ENCODE data around the gene EHBP1. TPM values are rescaled to one million over a fixed set of nuclear protein-coding genes. Genes with fewer than 3 reads are reported as not detected.

Gene EHBP1
- total RNA-seq, 2 experiments from 2014 or later = 21.4 to 22.3 TPM

DNA sequence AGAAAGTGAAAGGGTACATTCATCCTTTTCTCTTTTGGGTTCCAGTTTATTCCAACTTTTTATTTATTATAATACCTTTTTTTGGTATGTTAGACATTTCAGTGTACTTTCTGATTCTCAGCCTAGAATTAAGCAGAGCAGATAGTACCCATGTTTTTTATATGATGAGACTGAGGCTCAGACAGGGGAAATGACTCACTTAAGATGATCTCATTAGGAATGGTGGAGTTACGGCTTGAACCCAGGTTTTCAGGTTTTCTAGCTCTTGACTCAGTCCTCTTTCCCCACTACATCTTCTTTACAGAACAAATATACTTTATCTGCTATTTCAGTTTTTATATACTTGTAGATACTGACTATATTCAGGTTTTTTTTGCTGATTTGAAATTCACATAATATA lies 293.4 kb downstream of the EHBP1 start:
- CTCF ChIA-PET = no interaction called here
- no peaks in the 10 kb centered on the region for H3K9me3 Mint-ChIP-seq
- TF ChIP-seq, protein P1, sequence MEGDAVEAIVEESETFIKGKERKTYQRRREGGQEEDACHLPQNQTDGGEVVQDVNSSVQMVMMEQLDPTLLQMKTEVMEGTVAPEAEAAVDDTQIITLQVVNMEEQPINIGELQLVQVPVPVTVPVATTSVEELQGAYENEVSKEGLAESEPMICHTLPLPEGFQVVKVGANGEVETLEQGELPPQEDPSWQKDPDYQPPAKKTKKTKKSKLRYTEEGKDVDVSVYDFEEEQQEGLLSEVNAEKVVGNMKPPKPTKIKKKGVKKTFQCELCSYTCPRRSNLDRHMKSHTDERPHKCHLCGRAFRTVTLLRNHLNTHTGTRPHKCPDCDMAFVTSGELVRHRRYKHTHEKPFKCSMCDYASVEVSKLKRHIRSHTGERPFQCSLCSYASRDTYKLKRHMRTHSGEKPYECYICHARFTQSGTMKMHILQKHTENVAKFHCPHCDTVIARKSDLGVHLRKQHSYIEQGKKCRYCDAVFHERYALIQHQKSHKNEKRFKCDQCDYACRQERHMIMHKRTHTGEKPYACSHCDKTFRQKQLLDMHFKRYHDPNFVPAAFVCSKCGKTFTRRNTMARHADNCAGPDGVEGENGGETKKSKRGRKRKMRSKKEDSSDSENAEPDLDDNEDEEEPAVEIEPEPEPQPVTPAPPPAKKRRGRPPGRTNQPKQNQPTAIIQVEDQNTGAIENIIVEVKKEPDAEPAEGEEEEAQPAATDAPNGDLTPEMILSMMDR (IDR thresholded peaks at IDR 0.05) = no peak

DNA sequence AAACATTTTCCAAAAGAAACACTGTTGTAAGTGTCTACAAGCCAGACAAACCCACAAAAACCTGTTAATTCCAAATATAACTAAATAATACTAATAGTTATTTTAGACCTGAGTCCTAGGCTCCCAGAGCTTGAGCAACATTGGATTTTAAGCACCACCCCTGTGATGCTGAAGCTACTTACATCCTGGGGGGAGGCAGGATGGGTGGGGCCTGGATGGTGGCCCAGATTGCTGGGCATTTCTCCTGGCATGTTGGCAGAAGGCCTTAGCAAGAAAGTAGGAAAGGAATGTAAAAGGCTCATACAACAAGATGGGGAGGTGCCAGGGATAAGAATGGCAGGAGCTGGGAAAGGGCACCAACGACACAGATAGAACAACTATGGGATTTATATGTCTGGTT lies 294.4 kb downstream of the EHBP1 start:
- ChIA-PET POLR2A (no interaction called here), CTCF (no interaction called here)
- Histone ChIP-seq H3K9me3 (ENCODE audit: control insufficient read depth in 1 of 2, insufficient read depth in 1 of 2, low read length in 2 of 2) (no peaks in the 10 kb centered on the region), H3K27me3 (ENCODE audit: control insufficient read depth in 1 of 2, insufficient read depth in 2 of 2, low read length in 2 of 2) (no peaks in the 10 kb centered on the region), H3K36me3 (ENCODE audit: insufficient read depth, low read length) (peaks cover 4% of the 10 kb centered on the region), H3K4me3 (ENCODE audit: low read length) (no peak overlapping the region), H3K4me1 (ENCODE audit: insufficient read depth, low read length) (no peaks in the 10 kb centered on the region), H3K27ac (ENCODE audit: low read depth in 1 of 2, low read length in 2 of 2) (no peak overlapping the region)
- TF ChIP-seq, protein P1 (IDR thresholded peaks at IDR 0.05) = no peak
- Mint-ChIP-seq H3K27ac (no peak overlapping the region), H3K4me3 (no peak overlapping the region), H3K27me3 (no peaks in the 10 kb centered on the region), H3K9me3 (no peaks in the 10 kb centered on the region), H3K4me1 (ENCODE audit: low read depth) (no peaks in the 10 kb centered on the region), H3K36me3 (ENCODE audit: low read depth) (peaks cover 53% of the 10 kb centered on the region)
- intact Hi-C loops (cut with DNase I, micrococcal nuclease) = no loop called here
- DNase-seq = no peak
- ATAC-seq (ENCODE audit: poor library complexity) = no peak

More for the DNA sequence above, 293.4 kb downstream of the EHBP1 start:
- Mint-ChIP-seq H3K4me3 (no peak overlapping the region), H3K36me3 (ENCODE audit: low read depth) (peaks cover 58% of the 10 kb centered on the region), H3K4me1 (ENCODE audit: low read depth) (no peaks in the 10 kb centered on the region), H3K27me3 (no peaks in the 10 kb centered on the region), H3K27ac (no peak overlapping the region)
- no peaks in the 10 kb centered on the region for H3K4me1 ChIP-seq (ENCODE audit: insufficient read depth, low read length)
- ATAC-seq (ENCODE audit: poor library complexity) (no peak), DNase-seq (no peak)
- intact Hi-C loops (cut with DNase I, micrococcal nuclease) = no loop called here
- no peak overlapping the region for H3K4me3 ChIP-seq (ENCODE audit: low read length)
- POLR2A ChIA-PET = no interaction called here
- peaks cover 12% of the 10 kb centered on the region for H3K36me3 ChIP-seq (ENCODE audit: insufficient read depth, low read length)
- H3K9me3 ChIP-seq (ENCODE audit: control insufficient read depth in 1 of 2, insufficient read depth in 1 of 2, low read length in 2 of 2) = no peaks in the 10 kb centered on the region
- H3K27ac ChIP-seq (ENCODE audit: low read depth in 1 of 2, low read length in 2 of 2) = no peak overlapping the region
- no peaks in the 10 kb centered on the region for H3K27me3 ChIP-seq (ENCODE audit: control insufficient read depth in 1 of 2, insufficient read depth in 2 of 2, low read length in 2 of 2)

DNA sequence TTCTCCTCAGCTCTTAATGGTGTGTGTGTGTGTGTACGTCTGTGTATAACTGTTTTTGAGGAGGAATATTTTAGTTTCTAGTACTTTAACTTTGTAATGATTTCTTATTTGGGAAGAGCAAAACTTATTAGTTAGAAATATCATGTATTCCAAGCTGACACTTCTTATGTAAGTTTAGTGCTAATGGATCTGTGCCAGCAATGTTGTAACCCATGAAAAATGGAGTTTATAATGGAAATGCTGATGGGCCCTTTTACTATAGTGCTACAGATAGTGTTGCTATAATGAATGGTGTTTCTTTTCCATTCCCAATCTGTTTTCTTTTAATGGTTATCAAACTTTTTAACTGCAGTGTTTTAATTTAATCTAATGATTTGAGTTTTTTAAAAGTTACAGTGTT lies 295.3 kb downstream of the EHBP1 start:
- H3K4me3 ChIP-seq (ENCODE audit: low read length) = no peak overlapping the region
- intact Hi-C loops (cut with DNase I, micrococcal nuclease) = no loop called here
- peaks cover 4% of the 10 kb centered on the region for H3K36me3 ChIP-seq (ENCODE audit: insufficient read depth, low read length)
- no peaks in the 10 kb centered on the region for H3K27me3 Mint-ChIP-seq
- no peak for DNase-seq
- no peak for ATAC-seq (ENCODE audit: poor library complexity)
- H3K4me1 ChIP-seq (ENCODE audit: insufficient read depth, low read length) = no peaks in the 10 kb centered on the region
- H3K27me3 ChIP-seq (ENCODE audit: control insufficient read depth in 1 of 2, insufficient read depth in 2 of 2, low read length in 2 of 2) = no peaks in the 10 kb centered on the region
- H3K4me1 Mint-ChIP-seq (ENCODE audit: low read depth) = no peaks in the 10 kb centered on the region
- CTCF ChIA-PET = interaction anchor here (0.8 kb wide), 1 partner anchor 9 kb away, joined by 3 read pairs; no protein-coding TSS in a partner anchor
- H3K4me3 Mint-ChIP-seq = no peak overlapping the region
- H3K9me3 Mint-ChIP-seq = no peaks in the 10 kb centered on the region
- peaks cover 55% of the 10 kb centered on the region for H3K36me3 Mint-ChIP-seq (ENCODE audit: low read depth)
- no peaks in the 10 kb centered on the region for H3K9me3 ChIP-seq (ENCODE audit: control insufficient read depth in 1 of 2, insufficient read depth in 1 of 2, low read length in 2 of 2)
- no peak overlapping the region for H3K27ac ChIP-seq (ENCODE audit: low read depth in 1 of 2, low read length in 2 of 2)
- TF ChIP-seq, protein P1 (IDR thresholded peaks at IDR 0.05) = no peak
- POLR2A ChIA-PET = no interaction called here
- H3K27ac Mint-ChIP-seq = no peak overlapping the region

Data from CD4-positive, alpha-beta T cell (primary cell).